H9 (cell line): ENCODE data around the gene RPL5. TPM values are rescaled to one million over a fixed set of nuclear protein-coding genes. Genes with fewer than 3 reads are reported as not detected.
A peak's percentile ranks its signal among the peaks of the same experiment; 100 is the strongest.
"Not testable (repeated sequence)": the region's sequence is repeated elsewhere in the genome, so short reads cannot be mapped to it uniquely, and the experiment has no call there.

Experiments used
- DNase-seq: peaks from one replicate; pipeline ENCODE4 v3.0.0-alpha.2; 2017
- H2AFZ ChIP-seq: one replicate; pipeline ENCODE4 v1.6.1; 2013; ENCODE audit warnings: mild to moderate bottlenecking, low read length, control low read depth, moderate library complexity
- H2AK5ac ChIP-seq: 2 replicates; pipeline ENCODE4 v1.6.1; 2013; ENCODE audit warnings: low read length, control low read depth, mixed read lengths; ENCODE audit not compliant: insufficient read length
- H2BK120ac ChIP-seq: one replicate; pipeline ENCODE4 v1.6.1; 2013; ENCODE audit warnings: low read depth, mild to moderate bottlenecking, low read length, control low read depth, inconsistent platforms; ENCODE audit not compliant: poor library complexity, severe bottlenecking
- H2BK12ac ChIP-seq: 2 replicates; pipeline ENCODE4 v1.6.1; 2013; ENCODE audit warnings: low read length, control low read depth, mixed read lengths, low read depth; ENCODE audit not compliant: insufficient read length
- H2BK15ac ChIP-seq: 2 replicates; pipeline ENCODE4 v1.6.1; 2013; ENCODE audit warnings: low read depth, low read length, control low read depth
- H2BK20ac ChIP-seq: one replicate; pipeline ENCODE4 v1.6.1; 2013; ENCODE audit warnings: low read depth, mild to moderate bottlenecking, low read length, control low read depth, inconsistent platforms; ENCODE audit not compliant: poor library complexity, severe bottlenecking
- H2BK5ac ChIP-seq: 2 replicates; pipeline ENCODE4 v1.6.1; 2013; ENCODE audit warnings: low read length, control low read depth, mixed read lengths; ENCODE audit not compliant: insufficient read length
- H3K14ac ChIP-seq: 2 replicates; pipeline ENCODE4 v1.6.1; 2013; ENCODE audit warnings: low read length, control low read depth; ENCODE audit not compliant: insufficient read depth
- H3K18ac ChIP-seq: 2 replicates; pipeline ENCODE4 v1.6.1; 2013; ENCODE audit warnings: low read depth, mild to moderate bottlenecking, mixed read lengths, low read length, control low read depth; ENCODE audit not compliant: insufficient read length
- H3K23ac ChIP-seq: 2 replicates; pipeline ENCODE4 v1.6.1; 2013; ENCODE audit warnings: low read length, control low read depth, mixed read lengths, low read depth; ENCODE audit not compliant: insufficient read length
- H3K23me2 ChIP-seq: 2 replicates; pipeline ENCODE4 v1.6.1; 2013; ENCODE audit warnings: low read depth, mild to moderate bottlenecking, mixed read lengths, low read length, control low read depth; ENCODE audit not compliant: insufficient read length, poor library complexity, severe bottlenecking
- H3K27ac ChIP-seq: 2 replicates; pipeline ENCODE4 v1.5.1; 2013; ENCODE audit warnings: low read length, control low read depth, mixed read lengths, low read depth; ENCODE audit not compliant: insufficient read length
- H3K27me3 ChIP-seq: 2 replicates; pipeline ENCODE4 v1.6.1; 2013; ENCODE audit warnings: low read length, control low read depth, inconsistent platforms; ENCODE audit not compliant: insufficient read depth
- H3K4ac ChIP-seq: 2 replicates; pipeline ENCODE4 v1.6.1; 2013; ENCODE audit warnings: low read depth, mild to moderate bottlenecking, control low read depth, inconsistent platforms, low read length, moderate library complexity
- H3K4me1 ChIP-seq: 2 replicates; pipeline ENCODE4 v1.6.1; 2013; ENCODE audit warnings: low read length, control low read depth, inconsistent platforms; ENCODE audit not compliant: insufficient read depth
- H3K4me2 ChIP-seq: 2 replicates; pipeline ENCODE4 v1.6.1; 2013; ENCODE audit warnings: low read length, control low read depth, mixed read lengths; ENCODE audit not compliant: insufficient read length, insufficient read depth
- H3K56ac ChIP-seq: 2 replicates; pipeline ENCODE4 v1.6.1; 2013; ENCODE audit warnings: low read depth, mild to moderate bottlenecking, mixed read lengths, low read length, control low read depth; ENCODE audit not compliant: insufficient read length
- H3K79me1 ChIP-seq: 2 replicates; pipeline ENCODE4 v1.6.1; 2013; ENCODE audit warnings: low read depth, mild to moderate bottlenecking, moderate library complexity, low read length, control low read depth, inconsistent platforms; ENCODE audit not compliant: insufficient read depth, poor library complexity, severe bottlenecking
- H3K79me2 ChIP-seq: 2 replicates; pipeline ENCODE4 v1.6.1; 2013; ENCODE audit warnings: low read length, control low read depth, inconsistent platforms; ENCODE audit not compliant: insufficient read depth
- H3K9ac ChIP-seq: 2 replicates; pipeline ENCODE4 v1.6.1; 2013; ENCODE audit warnings: low read length, control low read depth, mixed read lengths; ENCODE audit not compliant: insufficient read length; ENCODE audit errors: extremely low read depth
- H3K9me3 ChIP-seq: one replicate; pipeline ENCODE4 v1.6.1; 2013; ENCODE audit warnings: low read depth, low read length, inconsistent platforms; ENCODE audit not compliant: control insufficient read depth
- H3T11ph ChIP-seq: one replicate; pipeline ENCODE4 v1.6.1; 2013; ENCODE audit warnings: mild to moderate bottlenecking, low read length, control low read depth, inconsistent platforms
- H4K20me1 ChIP-seq: one replicate; pipeline ENCODE4 v1.6.1; 2013; ENCODE audit not compliant: control insufficient read depth, insufficient read length, insufficient read depth
- H4K5ac ChIP-seq: 2 replicates; pipeline ENCODE4 v1.6.1; 2013; ENCODE audit warnings: low read depth, mild to moderate bottlenecking, mixed read lengths, low read length, control low read depth; ENCODE audit not compliant: insufficient read length
- H4K8ac ChIP-seq: replicated peaks from 2 replicates; pipeline ENCODE4 v1.6.1; 2013; ENCODE audit warnings: low read length, control low read depth, mixed read lengths, low read depth; ENCODE audit not compliant: insufficient read length
- H4K91ac ChIP-seq: 2 replicates; pipeline ENCODE4 v1.6.1; 2013; ENCODE audit warnings: low read depth, mild to moderate bottlenecking, moderate library complexity, mixed read lengths, low read length, control low read depth; ENCODE audit not compliant: insufficient read length
- H3K27ac Mint-ChIP-seq, 3 experiments: 2 replicates in 2 of 3; 3 replicates in 1 of 3; pipeline ENCODE4 v1.8.0; 2020 to 2021; ENCODE audit warnings: mixed read lengths in 3 of 3, mild to moderate bottlenecking in 1 of 3, moderate library complexity in 1 of 3
- H3K27me3 Mint-ChIP-seq: 2 replicates; pipeline ENCODE4 v1.8.0; 2021; ENCODE audit warnings: low read depth, mild to moderate bottlenecking, moderate library complexity, mixed read lengths
- H3K36me3 Mint-ChIP-seq, 3 experiments: 2 replicates in 2 of 3; 3 replicates in 1 of 3; pipeline ENCODE4 v1.8.0; 2020 to 2021; ENCODE audit warnings: low read depth in 3 of 3, mixed read lengths in 3 of 3; ENCODE audit not compliant: insufficient read depth in 1 of 3
- H3K4me1 Mint-ChIP-seq, 2 experiments: 2 replicates each; pipeline ENCODE4 v1.8.0; 2020; ENCODE audit warnings: mixed read lengths in 2 of 2
- H3K4me3 Mint-ChIP-seq, 2 experiments: 2 replicates in 1 of 2; 3 replicates in 1 of 2; pipeline ENCODE4 v1.8.0; 2020 to 2021; ENCODE audit warnings: mild to moderate bottlenecking in 2 of 2, mixed read lengths in 2 of 2, moderate library complexity in 1 of 2
- H3K9me3 Mint-ChIP-seq, 2 experiments: 2 replicates in 1 of 2; 3 replicates in 1 of 2; pipeline ENCODE4 v1.8.0; 2020; ENCODE audit warnings: mild to moderate bottlenecking in 2 of 2, mixed read lengths in 2 of 2, moderate library complexity in 1 of 2
- CTCF ChIP-seq: fragments of 200-600 bp; sonication (generic); conservative IDR thresholded peaks from 3 replicates; pipeline ENCODE4 v1.8.0; 2021; ENCODE audit warnings: antibody characterized with exemption, mild to moderate bottlenecking
- WGBS: extraction: QIAGEN DNeasy Blood & Tissue Kit; methylation state at CpG from one replicate; pipeline ENCODE4 v1.1.7; 2013; ENCODE audit warnings: missing lambda C conversion rate, low lambda C conversion rate, mixed read lengths; ENCODE audit not compliant: insufficient read length; ENCODE audit errors: extremely low coverage; 5-methylcytosine and 5-hydroxymethylcytosine counted together
- total RNA-seq: library from RNA; stranded (reverse); gene quantifications from 2 replicates; pipeline ENCODE4 v1.2.1, GENCODE V29; 2021

The RPL5 gene
- total RNA-seq, 1 experiment from 2014 or later: 1,608 TPM

GRCh38 chr1:92783550-92783949, 48.3 kb upstream of the RPL5 start:
- H2BK15ac ChIP-seq, H3K9me3 Mint-ChIP-seq, H3K23me2 ChIP-seq, H3K36me3 Mint-ChIP-seq, H3K27me3 ChIP-seq, H3K14ac ChIP-seq, H4K5ac ChIP-seq, H2AFZ ChIP-seq, H3T11ph ChIP-seq, H2BK12ac ChIP-seq, H3K4me1 ChIP-seq, H3K27ac ChIP-seq, H4K20me1 ChIP-seq, H4K8ac ChIP-seq, H3K9ac ChIP-seq, H3K79me1 ChIP-seq, H3K79me2 ChIP-seq, H3K56ac ChIP-seq, H2BK5ac ChIP-seq, H3K9me3 ChIP-seq, H3K27ac Mint-ChIP-seq, H3K23ac ChIP-seq, H3K4ac ChIP-seq, H4K91ac ChIP-seq, H2BK20ac ChIP-seq, DNase-seq, H2AK5ac ChIP-seq, H3K18ac ChIP-seq, H2BK120ac ChIP-seq: not testable (repeated sequence)
- Mint-ChIP-seq H3K27me3 (peaks cover 25% of the 10 kb centered on the region), H3K4me1 (peaks cover 16 to 19% of the 10 kb centered on the region in 2 experiments), H3K4me3 (peak overlapping the region; percentile 90)
- peak overlapping the region; percentile 93 for H3K4me2 ChIP-seq
- WGBS: no CpG with 5 or more reads among the region's 14 CpGs
- TF ChIP-seq CTCF: peak; percentile 20; the same call in 1 of the 3 replicates
